ACC112 (cell line): ENCODE results near the gene FAM149A.

Experiments used
- H2AFZ ChIP-seq: fragments of 200-600 bp; sonication (generic); one replicate; pipeline ENCODE4 v1.6.0; 2017; ENCODE audit warnings: antibody characterized with exemption, low read length; ENCODE audit not compliant: unreplicated experiment
- H3K27ac ChIP-seq: fragments of 200-600 bp; sonication (generic); 2 replicates; pipeline ENCODE4 v1.5.1; 2014; ENCODE audit warnings: low read depth, mild to moderate bottlenecking, antibody characterized with exemption, low read length, moderate library complexity
- H3K27me3 ChIP-seq: fragments of 200-600 bp; sonication (generic); 2 replicates; pipeline ENCODE4 v1.6.1; 2014; ENCODE audit warnings: mild to moderate bottlenecking, antibody characterized with exemption, low read length, moderate library complexity, mixed read lengths; ENCODE audit not compliant: insufficient read depth
- H3K36me3 ChIP-seq: fragments of 200-600 bp; sonication (generic); 2 replicates; pipeline ENCODE4 v1.6.1; 2016; ENCODE audit warnings: mild to moderate bottlenecking, antibody characterized with exemption, low read length, moderate library complexity, mixed read lengths; ENCODE audit not compliant: insufficient read depth
- H3K4me1 ChIP-seq: fragments of 200-600 bp; sonication (generic); one replicate; pipeline ENCODE4 v1.6.1; 2016; ENCODE audit warnings: low read length, mixed read lengths; ENCODE audit not compliant: insufficient read depth, unreplicated experiment, control insufficient read depth
- H3K4me3 ChIP-seq: fragments of 200-600 bp; sonication (generic); 2 replicates; pipeline ENCODE4 v1.5.1; 2014; ENCODE audit warnings: mild to moderate bottlenecking, low read depth, low read length
- H3K79me2 ChIP-seq: fragments of 200-600 bp; sonication (generic); one replicate; pipeline ENCODE4 v1.6.0; 2016; ENCODE audit warnings: low read length; ENCODE audit not compliant: control insufficient read depth, unreplicated experiment, insufficient read depth

FAM149A gene

GRCh38 chr4:186202490-186203140, 98.1 kb downstream of the FAM149A start:
- no peak overlapping the region for H3K4me3 ChIP-seq
- no peaks in the 10 kb centered on the region for H3K27me3 ChIP-seq
- H3K79me2 ChIP-seq, result no peaks in the 10 kb centered on the region
- H3K4me1 ChIP-seq, result no peaks in the 10 kb centered on the region
- H2AFZ ChIP-seq, result no peak overlapping the region
- no peak overlapping the region for H3K27ac ChIP-seq
- no peaks in the 10 kb centered on the region for H3K36me3 ChIP-seq

GRCh38 chr4:186203406-186203805, 98.9 kb downstream of the FAM149A start:
- H3K4me3 ChIP-seq, result no peak overlapping the region
- H3K27me3 ChIP-seq, result no peaks in the 10 kb centered on the region
- H3K4me1 ChIP-seq, result no peaks in the 10 kb centered on the region
- no peak overlapping the region for H2AFZ ChIP-seq
- no peaks in the 10 kb centered on the region for H3K36me3 ChIP-seq
- no peaks in the 10 kb centered on the region for H3K79me2 ChIP-seq
- no peak overlapping the region for H3K27ac ChIP-seq

- H3K36me3 ChIP-seq, result peaks cover 7% of the 10 kb centered on the region
- H3K4me3 ChIP-seq, result no peak overlapping the region
- H3K4me1 ChIP-seq, result no peaks in the 10 kb centered on the region
- H3K27me3 ChIP-seq, result no peaks in the 10 kb centered on the region
- no peaks in the 10 kb centered on the region for H3K79me2 ChIP-seq
- no peak overlapping the region for H2AFZ ChIP-seq
- no peak overlapping the region for H3K27ac ChIP-seq
These were observed 99.6 kb downstream of the FAM149A start for GRCh38 chr4:186204103-186204559.

GRCh38 chr4:186204686-186205085, 100.2 kb downstream of the FAM149A start:
- Histone ChIP-seq H3K27ac (no peak overlapping the region), H3K4me1 (no peaks in the 10 kb centered on the region), H3K36me3 (peaks cover 12% of the 10 kb centered on the region), H3K79me2 (no peaks in the 10 kb centered on the region), H2AFZ (no peak overlapping the region), H3K4me3 (no peak overlapping the region), H3K27me3 (no peaks in the 10 kb centered on the region)

GRCh38 chr4:186205156-186205555, 100.7 kb downstream of the FAM149A start:
- Histone ChIP-seq H3K4me3 (no peak overlapping the region), H3K27ac (no peak overlapping the region), H2AFZ (no peak overlapping the region), H3K79me2 (no peaks in the 10 kb centered on the region), H3K4me1 (no peaks in the 10 kb centered on the region), H3K27me3 (no peaks in the 10 kb centered on the region), H3K36me3 (peaks cover 16% of the 10 kb centered on the region)

GRCh38 chr4:186216465-186217024, 112.0 kb downstream of the FAM149A start:
- Histone ChIP-seq H3K27me3 (no peaks in the 10 kb centered on the region), H2AFZ (no peak overlapping the region), H3K4me1 (peaks cover 4% of the 10 kb centered on the region), H3K4me3 (no peak overlapping the region), H3K36me3 (no peaks in the 10 kb centered on the region), H3K79me2 (no peaks in the 10 kb centered on the region), H3K27ac (no peak overlapping the region)

- H3K27ac ChIP-seq, result no peak overlapping the region
- H3K27me3 ChIP-seq, result no peaks in the 10 kb centered on the region; the same call in 1 of the 2 replicates
- H3K79me2 ChIP-seq, result no peaks in the 10 kb centered on the region
- no peaks in the 10 kb centered on the region for H3K36me3 ChIP-seq
- H2AFZ ChIP-seq, result no peak overlapping the region
- H3K4me3 ChIP-seq, result no peak overlapping the region
- peaks cover 4% of the 10 kb centered on the region for H3K4me1 ChIP-seq
These were observed 113.3 kb downstream of the FAM149A start for GRCh38 chr4:186217733-186218293.

GRCh38 chr4:186221624-186222023, 117.1 kb downstream of the FAM149A start:
- no peaks in the 10 kb centered on the region for H3K79me2 ChIP-seq

More at GRCh38 chr4:186221624-186222023, 117.1 kb downstream of the FAM149A start:
- peaks cover 4% of the 10 kb centered on the region for H3K4me1 ChIP-seq
- H2AFZ ChIP-seq, result no peak overlapping the region
- H3K4me3 ChIP-seq, result no peak overlapping the region
- no peaks in the 10 kb centered on the region for H3K36me3 ChIP-seq
- no peak overlapping the region for H3K27ac ChIP-seq
- no peaks in the 10 kb centered on the region; the same call in 1 of the 2 replicates for H3K27me3 ChIP-seq
